GM19372 (cell line): ENCODE measurements around the gene TRIB2.

ENCODE experiments used
- ATAC-seq: cut with Tn5 transposase; IDR thresholded peaks from one replicate; pipeline ENCODE4 v1.9.1; 2021; ENCODE audit warnings: mild to moderate bottlenecking, low read depth, moderate library complexity; ENCODE audit not compliant: unreplicated experiment

The TRIB2 gene

GRCh38 chr2:12770300-12770968 is 53.7 kb downstream of the TRIB2 start:
- ATAC-seq: no peak

- no peak for ATAC-seq
Observed at GRCh38 chr2:12771154-12771553, 54.4 kb downstream of the TRIB2 start.

- ATAC-seq: no peak
Observed at GRCh38 chr2:12773586-12774394, 57.1 kb downstream of the TRIB2 start.

GRCh38 chr2:12774395-12774727 is 57.6 kb downstream of the TRIB2 start:
- no peak for ATAC-seq

- no peak for ATAC-seq
Observed at GRCh38 chr2:12776521-12776961, 59.8 kb downstream of the TRIB2 start.

GRCh38 chr2:12778369-12778768 is 61.6 kb downstream of the TRIB2 start:
- ATAC-seq: no peak

GRCh38 chr2:12778811-12779579 is 62.3 kb downstream of the TRIB2 start:
- ATAC-seq: no peak

GRCh38 chr2:12781329-12781728 is 64.6 kb downstream of the TRIB2 start:
- no peak for ATAC-seq

GRCh38 chr2:12787891-12788801 is 71.4 kb downstream of the TRIB2 start:
- no peak for ATAC-seq

GRCh38 chr2:12791906-12792305 is 75.2 kb downstream of the TRIB2 start:
- ATAC-seq: no peak
